Colonic mucosa (tissue), 4 donors: ENCODE data around the gene KCNG2. TPM values are rescaled to one million over a fixed set of nuclear protein-coding genes. Genes with fewer than 3 reads are reported as not detected.

ENCODE experiments used
- DNase-seq: peaks from one replicate; pipeline ENCODE4 v3.0.0-alpha.2; 2020
- H3K27ac ChIP-seq: fragments of 200-600 bp; one replicate; pipeline ENCODE4 v1.8.0; 2021
- H3K27me3 ChIP-seq: fragments of 200-600 bp; one replicate; pipeline ENCODE4 v1.8.0; 2021
- H3K36me3 ChIP-seq: fragments of 200-600 bp; one replicate; pipeline ENCODE4 v1.8.0; 2021
- H3K4me1 ChIP-seq: fragments of 200-600 bp; one replicate; pipeline ENCODE4 v1.8.0; 2021; ENCODE audit warnings: mild to moderate bottlenecking
- H3K4me3 ChIP-seq: fragments of 200-600 bp; one replicate; pipeline ENCODE4 v1.8.0; 2021
- H3K9ac ChIP-seq, 2 donors: one replicate each; pipeline ENCODE4 v1.7.0; 2013; ENCODE audit warnings: control low read depth in 2 of 2, low read depth in 2 of 2, low read length in 2 of 2
- H3K9me3 ChIP-seq: fragments of 200-600 bp; one replicate; pipeline ENCODE4 v1.8.0; 2021
- CTCF ChIP-seq: fragments of 200-600 bp; IDR thresholded peaks from one replicate; pipeline ENCODE4 v1.8.0; 2022; ENCODE audit warnings: antibody characterized with exemption, mild to moderate bottlenecking
- intact Hi-C: fragments of 100-400 bp; cut with DNase I; formaldehyde crosslinking; loops from one replicate; pipeline ENCODE4 v1.14.1; 2022
- total RNA-seq, 2 donors: library from RNA; stranded (reverse); fragmentation: NEBNext Ultra II Directional in 1 of 2; extraction: Animal tissue kit (Norgen Biotek cat#: 25700) in 1 of 2; gene quantifications; one replicate each; pipeline ENCODE4 v1.2.1, GENCODE V29; 2021
- donor health status: healthy.
- donor health status: DM: no; HTN: no; CAD: no.
- donor health status: DM: no; HTN: no; CAD: no.

The KCNG2 gene
- total RNA-seq, 2 donors from 2014 or later, result 0.32 TPM; not detected in 1

- Histone ChIP-seq H3K4me1 (no peaks in the 10 kb centered on the region), H3K4me3 (no peak overlapping the region), H3K36me3 (no peaks in the 10 kb centered on the region), H3K9me3 (no peaks in the 10 kb centered on the region), H3K27me3 (no peaks in the 10 kb centered on the region), H3K9ac (no peak overlapping the region), H3K27ac (no peak overlapping the region)
- no peak for DNase-seq
- TF ChIP-seq CTCF, result no peak
- intact Hi-C loops, result no loop called here
Observed at GRCh38 chr18:79871481-79872091, 73.8 kb downstream of the KCNG2 start.

GRCh38 chr18:79872527-79873444 lies 75.0 kb downstream of the KCNG2 start:
- Histone ChIP-seq H3K27ac (no peak overlapping the region), H3K4me3 (no peak overlapping the region), H3K9ac (no peak overlapping the region), H3K27me3 (no peaks in the 10 kb centered on the region), H3K9me3 (no peaks in the 10 kb centered on the region), H3K4me1 (no peaks in the 10 kb centered on the region), H3K36me3 (no peaks in the 10 kb centered on the region)
- TF ChIP-seq CTCF, result no peak
- no peak for DNase-seq
- intact Hi-C loops, result no loop called here

GRCh38 chr18:79873449-79874110 lies 75.8 kb downstream of the KCNG2 start:
- intact Hi-C loops, result no loop called here
- H3K27me3 ChIP-seq, result no peaks in the 10 kb centered on the region
- no peaks in the 10 kb centered on the region for H3K36me3 ChIP-seq
- no peak overlapping the region for H3K4me3 ChIP-seq
- H3K27ac ChIP-seq, result no peak overlapping the region
- no peak for TF ChIP-seq CTCF
- H3K4me1 ChIP-seq, result no peaks in the 10 kb centered on the region
- DNase-seq, result no peak
- no peaks in the 10 kb centered on the region for H3K9me3 ChIP-seq
- no peak overlapping the region for H3K9ac ChIP-seq

GRCh38 chr18:79874553-79875530 lies 77.1 kb downstream of the KCNG2 start:
- Histone ChIP-seq H3K27me3 (no peaks in the 10 kb centered on the region), H3K9ac (no peak overlapping the region), H3K27ac (no peak overlapping the region), H3K4me1 (no peaks in the 10 kb centered on the region), H3K9me3 (no peaks in the 10 kb centered on the region), H3K4me3 (no peak overlapping the region), H3K36me3 (no peaks in the 10 kb centered on the region)
- DNase-seq, result no peak
- intact Hi-C loops, result no loop called here
- no peak for TF ChIP-seq CTCF

- no peak overlapping the region for H3K4me3 ChIP-seq
- DNase-seq, result no peak
Observed at GRCh38 chr18:79875531-79875919, 77.8 kb downstream of the KCNG2 start.

More at GRCh38 chr18:79875531-79875919, 77.8 kb downstream of the KCNG2 start:
- no peak for TF ChIP-seq CTCF
- no peak overlapping the region for H3K9ac ChIP-seq
- no peaks in the 10 kb centered on the region for H3K36me3 ChIP-seq
- no peak overlapping the region for H3K27ac ChIP-seq
- H3K4me1 ChIP-seq, result no peaks in the 10 kb centered on the region
- intact Hi-C loops, result no loop called here
- H3K9me3 ChIP-seq, result no peaks in the 10 kb centered on the region
- H3K27me3 ChIP-seq, result no peaks in the 10 kb centered on the region
